AG08396 (cell line): ENCODE results near the gene FAM53C.
A peak's percentile ranks its signal among the peaks of the same experiment; 100 is the strongest.
"Not testable (repeated sequence)": the region's sequence is repeated elsewhere in the genome, so short reads cannot be mapped to it uniquely, and the experiment has no call there.

ENCODE experiments used
- DNase-seq: peaks from one replicate; pipeline ENCODE4 v3.0.0; 2012; ENCODE audit warnings: low spot score, mixed read lengths

Gene FAM53C

DNA sequence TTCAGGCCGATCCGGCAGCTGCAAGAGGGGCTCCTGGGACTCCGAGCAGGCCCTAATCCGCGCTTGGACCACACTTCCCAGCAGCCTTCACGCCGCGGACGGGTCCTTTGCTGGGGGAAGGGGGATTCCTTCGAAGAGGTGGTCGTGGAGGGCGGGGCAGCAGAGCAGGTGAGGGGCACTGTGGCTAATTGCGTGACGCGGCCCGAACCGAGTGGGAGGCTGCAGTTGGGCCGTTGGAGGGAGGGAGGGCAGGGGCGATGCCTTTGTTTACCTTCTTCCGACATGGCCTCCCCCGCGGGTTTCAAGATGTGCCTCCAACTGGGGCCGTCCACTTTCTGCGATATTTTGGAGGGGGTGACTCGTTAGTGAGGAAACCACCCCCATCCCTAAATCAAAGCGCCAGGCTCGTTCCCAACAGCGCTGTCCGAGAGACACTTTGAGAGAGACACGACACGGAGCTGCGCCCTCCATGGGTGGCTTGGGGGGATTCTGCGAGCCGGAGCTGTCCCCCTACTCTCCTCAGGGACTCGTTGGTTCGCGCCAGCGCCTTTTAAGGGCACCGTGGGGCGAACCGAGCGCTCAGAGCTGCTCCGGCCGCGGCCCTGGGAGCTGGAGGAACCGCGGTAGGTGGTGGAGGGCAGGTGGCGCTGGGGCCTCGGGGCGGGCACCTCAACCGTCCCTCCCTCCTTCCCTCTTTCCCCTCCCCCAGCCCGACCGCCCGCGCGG is at the start of gene FAM53C:
FAM53C (plus strand) TSS at position 582 of the 726 bp plus-strand sequence. CDS start 3,070 bp downstream, outside the sequence.
- DNase-seq: peak; percentile 92

DNA sequence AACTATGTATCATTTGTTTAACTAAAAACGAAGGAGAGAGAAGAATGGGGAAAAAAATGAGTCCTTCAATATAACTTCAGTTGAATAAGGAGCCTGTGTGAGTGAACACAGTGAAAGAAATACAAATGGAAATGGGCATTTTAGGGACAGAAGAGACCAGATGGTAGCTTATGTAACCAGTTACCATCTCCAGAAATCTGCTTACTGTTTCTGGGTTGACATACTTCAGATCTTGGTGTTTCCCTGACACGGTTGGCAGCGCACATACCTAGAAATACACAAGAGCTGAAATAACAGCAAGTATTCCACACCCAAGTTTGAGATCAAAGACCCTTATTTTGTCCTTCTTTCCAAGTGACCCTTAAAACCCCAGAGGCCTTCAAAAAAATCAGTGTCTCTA is 48.8 kb upstream of the FAM53C start:
- DNase-seq: no peak

- peak; percentile 26 for DNase-seq
These were observed 34.7 kb upstream of the FAM53C start for GRCh38 chr5:138303372-138303771.

DNA sequence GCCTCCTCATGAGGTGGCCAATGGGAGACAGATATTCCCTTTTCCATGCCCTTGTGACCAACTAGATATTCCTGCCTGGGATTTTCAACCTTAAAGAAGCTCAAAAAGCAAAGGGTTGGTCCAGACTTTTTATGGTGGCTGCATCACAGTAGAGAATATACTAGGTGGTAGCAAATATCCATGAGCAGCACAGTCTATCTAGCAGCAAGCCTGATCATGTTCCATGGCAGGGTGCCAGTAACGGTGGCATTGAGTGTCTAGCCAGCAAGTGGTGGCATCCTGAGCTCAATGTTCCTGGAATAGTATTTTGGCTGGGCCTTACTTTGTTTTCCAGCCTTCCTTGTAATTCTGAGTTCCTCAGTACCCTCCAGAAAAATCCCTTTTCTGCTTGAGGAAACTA is 32.3 kb upstream of the FAM53C start:
- no peak for DNase-seq

DNA sequence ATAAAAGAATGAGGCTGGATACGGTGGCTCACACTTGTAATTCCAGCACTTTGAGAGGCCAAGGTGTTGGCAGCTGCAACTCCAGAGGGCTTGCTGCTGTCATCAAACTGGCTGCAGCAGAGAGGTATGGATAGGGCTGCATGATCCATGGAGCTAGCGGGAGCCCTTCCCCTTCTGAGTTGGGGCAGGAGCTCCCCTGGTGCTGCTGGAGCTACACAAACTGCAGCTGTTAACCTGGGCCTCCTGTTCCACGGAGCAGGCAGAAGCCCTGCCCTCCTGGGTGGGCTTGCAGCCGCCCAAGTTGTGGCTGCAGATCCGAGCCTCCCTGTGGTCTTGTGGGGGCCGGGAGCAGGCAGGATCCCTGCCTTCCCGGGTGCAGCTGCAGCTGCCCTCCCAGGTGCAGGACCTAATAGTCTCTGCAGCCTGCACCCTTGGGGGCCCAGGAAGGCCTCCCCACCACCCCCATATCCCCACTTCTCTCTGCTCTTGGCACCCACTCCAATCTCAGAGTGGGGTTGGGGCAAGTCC is 22.3 kb upstream of the FAM53C start:
- DNase-seq: no peak

DNA sequence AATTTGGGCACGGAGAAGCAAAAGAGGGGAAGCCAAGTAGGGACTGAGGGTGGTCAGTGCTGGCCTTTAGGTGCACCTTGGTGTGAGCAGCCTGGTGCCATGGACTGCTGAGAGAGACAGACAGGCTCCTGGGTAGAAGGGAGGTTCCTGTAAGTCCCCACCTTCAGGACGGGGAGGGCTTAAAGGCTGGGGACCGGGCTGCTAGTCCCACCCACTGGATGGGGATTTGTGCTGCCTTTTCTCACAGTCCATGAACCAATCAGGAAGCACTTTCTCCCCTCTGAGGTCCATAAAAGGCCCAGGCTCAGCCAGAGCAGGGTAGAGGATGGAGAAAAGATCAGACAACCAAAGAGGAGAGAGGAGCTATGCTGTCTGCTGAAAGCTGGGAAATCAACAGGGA is 21.7 kb upstream of the FAM53C start:
- no peak for DNase-seq

GRCh38 chr5:138318211-138318610 is 19.9 kb upstream of the FAM53C start:
- not testable (repeated sequence) for DNase-seq

- DNase-seq: no peak
These were observed 7.1 kb upstream of the FAM53C start for GRCh38 chr5:138330813-138331448.

- peak; percentile 97 for DNase-seq
These were observed 6.4 kb upstream of the FAM53C start, which contains the start of gene CDC25C for GRCh38 chr5:138331449-138332368. Gene CDC25C (minus strand): TSS chr5:138331804. CDS start chr5:138331180, 624 bp downstream.

DNA sequence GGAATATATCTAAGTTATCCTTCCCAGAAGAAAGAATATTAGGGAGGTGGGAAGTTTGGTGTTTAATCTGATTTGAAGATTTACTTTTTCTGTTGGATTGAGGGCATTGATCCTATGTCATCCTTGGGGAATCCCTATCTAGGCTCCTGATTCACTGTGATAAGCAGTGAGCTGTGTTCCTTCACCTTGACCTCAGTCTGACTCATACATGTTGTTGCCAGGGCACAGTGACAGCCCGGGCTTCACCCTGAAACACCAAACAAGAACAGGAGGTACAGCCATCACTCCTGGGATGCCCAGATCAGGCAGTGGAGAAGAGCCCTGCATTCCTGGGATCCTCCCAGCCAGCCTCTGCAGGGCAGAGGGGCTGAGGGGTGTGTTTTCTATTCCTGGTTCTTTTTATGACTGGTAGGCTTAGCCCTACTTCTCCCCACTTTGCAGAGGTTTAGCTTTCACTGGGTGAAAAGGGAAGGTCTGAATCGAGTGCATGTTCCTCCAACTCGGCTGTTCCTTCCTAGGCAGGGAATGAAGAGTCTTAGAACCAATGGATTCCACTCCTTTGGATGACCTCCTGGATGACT is 3.1 kb upstream of the FAM53C start:
- no peak for DNase-seq

DNA sequence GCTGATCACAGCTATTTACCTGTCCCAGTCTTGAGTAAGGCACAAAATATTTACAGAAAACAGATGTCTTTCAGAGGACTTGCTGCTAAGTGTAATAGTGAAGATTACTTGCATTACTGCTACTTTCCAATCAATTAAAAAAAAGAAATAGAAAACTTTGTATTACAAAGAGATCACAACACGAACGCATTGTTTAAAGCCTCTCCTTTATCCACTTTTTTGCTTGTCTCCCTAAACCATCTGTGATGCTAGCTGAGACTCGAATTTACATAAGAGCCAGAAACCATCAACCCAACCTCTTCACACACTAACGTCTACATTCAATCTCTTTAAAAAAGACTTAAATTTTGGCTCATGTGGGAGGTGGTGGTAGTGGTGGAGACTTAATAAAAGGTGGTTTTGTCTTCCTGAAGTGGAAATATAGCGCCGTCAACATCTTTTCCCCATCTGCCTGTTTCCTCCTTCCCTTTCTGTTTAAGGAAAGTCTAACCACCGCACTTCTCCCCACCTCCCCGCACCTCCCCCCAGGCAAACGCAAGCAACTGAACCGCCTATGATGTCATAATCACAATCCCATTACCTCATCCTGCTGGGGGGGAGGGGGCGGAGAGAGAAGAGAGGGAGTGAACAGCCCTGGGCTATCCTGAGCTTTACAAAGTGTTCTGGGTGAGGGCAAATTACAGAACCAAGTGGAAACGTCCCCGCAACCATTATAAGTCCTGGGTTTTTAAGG is 948 bp upstream of the FAM53C start:
- DNase-seq: peak; percentile 73

- no peak for DNase-seq
These were observed 485 bp downstream of the FAM53C start for GRCh38 chr5:138338411-138339090.

DNA sequence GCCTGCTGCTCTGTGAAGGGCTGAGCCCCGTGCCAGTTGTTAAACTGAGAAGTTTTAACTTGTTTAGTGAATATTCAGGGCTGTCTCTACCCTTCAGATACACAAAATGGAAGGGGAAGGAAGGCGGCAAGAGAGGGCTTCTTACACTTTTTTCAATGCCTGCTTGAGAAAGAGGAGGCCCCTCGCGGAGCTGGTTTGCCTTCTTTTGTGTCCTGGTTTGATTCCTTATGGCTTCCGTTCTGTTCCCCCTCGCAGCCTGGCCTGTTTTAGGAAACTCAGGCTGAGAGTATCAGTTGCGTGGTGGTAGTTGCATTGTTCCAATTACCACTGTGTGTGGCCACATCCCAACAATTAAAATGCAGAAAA is 1.0 kb downstream of the FAM53C start:
- DNase-seq: no peak

DNA sequence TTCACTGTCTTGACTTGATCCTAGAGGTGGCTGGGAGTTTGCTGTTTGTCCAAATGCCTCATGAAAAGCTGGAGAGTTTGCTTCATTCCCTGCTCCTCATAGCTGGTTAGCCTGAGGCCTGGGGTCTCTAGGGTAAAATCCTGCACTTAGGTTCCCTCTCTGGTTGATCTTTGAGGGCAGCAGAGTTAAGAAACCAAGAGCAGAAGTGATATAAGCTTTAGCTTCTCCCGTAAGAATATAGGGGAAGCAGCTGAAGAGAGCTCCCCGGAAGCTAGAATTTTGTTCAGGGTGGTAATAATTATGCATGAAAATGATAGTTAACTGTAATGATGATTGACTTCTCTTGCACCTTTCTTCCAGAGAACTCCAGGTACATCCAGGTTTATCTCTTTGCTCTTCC is 1.4 kb downstream of the FAM53C start:
- no peak for DNase-seq

- no peak for DNase-seq
These were observed 1.9 kb downstream of the FAM53C start for GRCh38 chr5:138340008-138340407.

DNA sequence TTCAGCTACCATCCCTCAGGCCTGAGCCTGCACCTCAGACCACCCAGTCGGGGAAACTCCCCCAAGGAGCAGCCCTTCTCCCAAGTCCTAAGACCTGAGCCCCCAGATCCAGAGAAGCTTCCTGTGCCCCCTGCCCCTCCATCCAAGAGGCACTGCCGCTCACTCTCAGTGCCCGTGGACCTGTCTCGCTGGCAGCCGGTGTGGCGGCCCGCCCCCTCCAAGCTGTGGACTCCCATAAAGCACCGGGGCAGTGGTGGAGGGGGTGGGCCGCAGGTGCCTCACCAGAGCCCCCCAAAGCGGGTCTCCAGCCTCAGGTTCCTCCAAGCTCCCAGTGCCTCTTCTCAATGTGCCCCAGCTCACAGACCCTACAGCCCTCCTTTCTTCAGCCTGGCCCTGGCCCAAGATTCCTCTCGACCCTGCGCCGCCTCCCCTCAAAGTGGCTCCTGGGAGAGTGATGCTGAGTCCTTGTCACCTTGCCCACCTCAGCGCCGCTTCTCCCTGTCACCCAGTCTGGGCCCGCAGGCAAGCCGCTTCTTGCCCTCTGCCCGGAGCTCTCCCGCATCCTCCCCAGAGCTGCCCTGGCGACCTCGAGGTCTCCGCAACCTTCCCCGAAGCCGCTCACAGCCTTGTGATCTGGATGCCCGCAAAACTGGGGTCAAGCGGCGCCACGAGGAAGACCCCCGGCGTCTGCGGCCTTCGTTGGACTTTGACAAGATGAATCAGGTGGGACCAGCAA is 7.0 kb downstream of the FAM53C start:
- DNase-seq: no peak

DNA sequence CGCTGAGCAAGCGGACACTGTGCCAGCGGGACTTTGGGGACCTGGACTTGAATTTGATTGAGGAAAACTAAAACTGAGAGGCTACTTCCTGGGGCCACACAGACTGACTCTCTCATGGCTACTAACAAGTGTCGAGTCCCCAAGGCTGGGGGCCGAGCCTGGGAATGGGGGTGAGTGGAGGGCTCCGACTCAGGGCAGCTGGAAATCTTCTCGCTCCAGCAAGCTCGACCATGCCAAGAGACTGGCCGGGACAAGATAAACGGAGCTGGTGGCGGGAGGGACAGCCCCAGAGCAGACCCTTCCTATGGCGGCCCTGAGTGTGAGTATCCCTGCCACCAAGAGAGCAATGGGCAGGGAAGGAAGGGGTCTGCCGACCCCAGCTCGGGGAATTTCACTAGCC is 8.8 kb downstream of the FAM53C start:
- DNase-seq: no peak

DNA sequence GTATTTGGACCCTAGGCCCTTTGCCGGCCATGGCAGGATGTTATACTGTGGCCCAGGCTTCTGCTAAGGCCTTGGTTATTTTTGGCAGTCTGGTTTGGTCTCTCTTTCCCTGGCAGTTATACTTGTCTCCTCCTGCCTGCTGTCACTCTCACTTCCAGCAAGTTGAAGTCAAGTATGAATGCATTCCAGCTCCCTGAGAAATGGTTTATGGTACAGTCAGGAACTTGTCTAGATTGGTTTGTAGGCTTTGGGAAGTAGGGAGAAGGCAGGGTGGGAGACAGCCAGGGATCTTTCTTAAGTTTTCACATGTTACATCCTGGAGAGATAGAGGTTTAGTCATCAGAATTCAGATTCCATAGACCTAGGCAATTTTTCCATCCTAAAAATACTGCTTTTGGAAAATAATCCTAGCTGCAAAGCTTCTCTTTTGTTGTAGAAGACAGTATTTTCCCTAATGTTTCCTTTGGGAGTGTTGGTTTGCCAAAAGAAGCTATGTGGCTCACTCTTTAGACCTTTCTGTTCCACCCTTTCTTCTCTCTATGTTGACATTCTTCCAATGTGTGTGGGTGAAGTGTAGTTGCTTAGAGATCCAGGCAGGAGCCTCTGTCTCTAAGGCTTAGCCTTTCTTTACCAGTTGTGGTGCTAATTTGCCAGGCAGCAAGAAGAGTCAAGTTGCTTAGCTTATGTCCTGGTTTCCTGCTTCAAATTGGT is 11.9 kb downstream of the FAM53C start:
- DNase-seq: peak; percentile 30

GRCh38 chr5:138350563-138350890 is 12.5 kb downstream of the FAM53C start:
- DNase-seq: no peak
